ENCODE measurements around the gene TBC1D4. TPM values are rescaled to one million over a fixed set of nuclear protein-coding genes. Genes with fewer than 3 reads are reported as not detected.

TBC1D4 gene
- total and polyA plus RNA-seq, 9 of the 15 experiments (the other 6 are each of a cell fraction or from before 2014, with no cell fraction given), result 2.8 to 12.3 (median 7.0) TPM

DNA sequence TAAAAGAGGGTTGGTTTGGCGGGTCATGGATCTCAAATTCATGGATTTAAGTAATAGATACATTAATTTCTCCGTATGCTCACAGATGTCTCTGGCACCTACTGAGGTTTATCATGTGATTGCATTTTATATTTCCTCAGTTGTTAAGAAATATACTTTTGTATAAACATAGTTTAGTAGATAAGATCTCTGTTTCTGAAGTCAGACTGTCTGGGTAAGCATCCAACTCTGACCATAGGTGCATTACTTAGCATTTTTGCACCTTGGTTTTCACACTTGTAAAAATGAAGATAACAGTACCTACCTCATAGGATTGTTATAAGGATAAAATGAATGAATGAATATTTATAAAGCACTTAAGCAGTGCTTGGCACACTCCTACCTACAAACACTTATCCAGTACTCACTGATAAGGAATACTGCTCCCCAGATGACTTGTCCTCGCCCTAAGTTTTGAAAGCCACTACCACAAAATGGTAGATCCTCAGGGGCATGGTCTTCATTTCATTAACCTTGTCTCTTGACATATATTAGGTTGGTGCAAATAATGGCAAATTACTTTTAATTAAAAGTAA, 29.2 kb upstream of the TBC1D4 start:
- H3K4me2 ChIP-seq (ENCODE audit: insufficient read depth, low read length), result no peak overlapping the region
- no peaks in the 10 kb centered on the region for H3K9me1 ChIP-seq (ENCODE audit: control insufficient read depth, insufficient read depth, low read length)
- no peaks in the 10 kb centered on the region for H3K79me2 ChIP-seq (ENCODE audit: control insufficient read depth, insufficient read depth, low read length)
- H3K4me3 ChIP-seq, result no peak overlapping the region
- WGBS (ENCODE audit: insufficient coverage, low coverage, missing lambda C conversion rate), result 14% methylated on average over 3 of the region's 3 CpGs
- no peak for DNase-seq (ENCODE audit: extremely low read depth in 1 of 4, low spot score in 3 of 4)
- H3K36me3 ChIP-seq (ENCODE audit: control insufficient read depth, insufficient read depth, low read length), result no peaks in the 10 kb centered on the region
- H3K27ac ChIP-seq (ENCODE audit: extremely low read depth, low read depth, low read length), result no peak overlapping the region
- H2AFZ ChIP-seq (ENCODE audit: low read depth, low read length), result no peak overlapping the region
- no peaks in the 10 kb centered on the region for H3K4me1 ChIP-seq (replicated peaks in 1 of 2; ENCODE audit: control insufficient read depth in 2 of 2, insufficient read depth in 2 of 2, low read length in 2 of 2)
- H4K20me1 ChIP-seq (replicated peaks; ENCODE audit: control insufficient read depth, insufficient read depth, low read length), result no peaks in the 10 kb centered on the region
- in situ Hi-C loops (cut with MboI) (no loop called here), intact Hi-C loops (cut with micrococcal nuclease) (no loop called here)
- H3K9me3 ChIP-seq (replicated peaks; ENCODE audit: control insufficient read depth, insufficient read depth, low read depth, low read length), result no peaks in the 10 kb centered on the region
- no peak for ATAC-seq
- no peak overlapping the region for H3K9ac ChIP-seq (ENCODE audit: insufficient read depth in 1 of 2, low read depth in 2 of 2, low read length in 2 of 2)
- no TSS peak for BruUV-seq (replicated peaks)
- ChIA-PET POLR2A (no interaction called here), CTCF (ENCODE audit: low intra/inter-chr PET ratio) (no interaction called here)
- no peaks in the 10 kb centered on the region for H3K27me3 ChIP-seq (ENCODE audit: control insufficient read depth in 2 of 2, insufficient read depth in 2 of 2, low read length in 2 of 2)
- no peak for FAIRE-seq
- no peak for TF ChIP-seq ZNF699 (CRISPR knock-in tag; IDR thresholded peaks at IDR 0.05; ENCODE audit: insufficient replicate concordance)
- TF ChIP-seq ETV5 (CRISPR knock-in tag; IDR thresholded peaks at IDR 0.05; ENCODE audit: low read depth), result no peak
- TF ChIP-seq, protein P1, sequence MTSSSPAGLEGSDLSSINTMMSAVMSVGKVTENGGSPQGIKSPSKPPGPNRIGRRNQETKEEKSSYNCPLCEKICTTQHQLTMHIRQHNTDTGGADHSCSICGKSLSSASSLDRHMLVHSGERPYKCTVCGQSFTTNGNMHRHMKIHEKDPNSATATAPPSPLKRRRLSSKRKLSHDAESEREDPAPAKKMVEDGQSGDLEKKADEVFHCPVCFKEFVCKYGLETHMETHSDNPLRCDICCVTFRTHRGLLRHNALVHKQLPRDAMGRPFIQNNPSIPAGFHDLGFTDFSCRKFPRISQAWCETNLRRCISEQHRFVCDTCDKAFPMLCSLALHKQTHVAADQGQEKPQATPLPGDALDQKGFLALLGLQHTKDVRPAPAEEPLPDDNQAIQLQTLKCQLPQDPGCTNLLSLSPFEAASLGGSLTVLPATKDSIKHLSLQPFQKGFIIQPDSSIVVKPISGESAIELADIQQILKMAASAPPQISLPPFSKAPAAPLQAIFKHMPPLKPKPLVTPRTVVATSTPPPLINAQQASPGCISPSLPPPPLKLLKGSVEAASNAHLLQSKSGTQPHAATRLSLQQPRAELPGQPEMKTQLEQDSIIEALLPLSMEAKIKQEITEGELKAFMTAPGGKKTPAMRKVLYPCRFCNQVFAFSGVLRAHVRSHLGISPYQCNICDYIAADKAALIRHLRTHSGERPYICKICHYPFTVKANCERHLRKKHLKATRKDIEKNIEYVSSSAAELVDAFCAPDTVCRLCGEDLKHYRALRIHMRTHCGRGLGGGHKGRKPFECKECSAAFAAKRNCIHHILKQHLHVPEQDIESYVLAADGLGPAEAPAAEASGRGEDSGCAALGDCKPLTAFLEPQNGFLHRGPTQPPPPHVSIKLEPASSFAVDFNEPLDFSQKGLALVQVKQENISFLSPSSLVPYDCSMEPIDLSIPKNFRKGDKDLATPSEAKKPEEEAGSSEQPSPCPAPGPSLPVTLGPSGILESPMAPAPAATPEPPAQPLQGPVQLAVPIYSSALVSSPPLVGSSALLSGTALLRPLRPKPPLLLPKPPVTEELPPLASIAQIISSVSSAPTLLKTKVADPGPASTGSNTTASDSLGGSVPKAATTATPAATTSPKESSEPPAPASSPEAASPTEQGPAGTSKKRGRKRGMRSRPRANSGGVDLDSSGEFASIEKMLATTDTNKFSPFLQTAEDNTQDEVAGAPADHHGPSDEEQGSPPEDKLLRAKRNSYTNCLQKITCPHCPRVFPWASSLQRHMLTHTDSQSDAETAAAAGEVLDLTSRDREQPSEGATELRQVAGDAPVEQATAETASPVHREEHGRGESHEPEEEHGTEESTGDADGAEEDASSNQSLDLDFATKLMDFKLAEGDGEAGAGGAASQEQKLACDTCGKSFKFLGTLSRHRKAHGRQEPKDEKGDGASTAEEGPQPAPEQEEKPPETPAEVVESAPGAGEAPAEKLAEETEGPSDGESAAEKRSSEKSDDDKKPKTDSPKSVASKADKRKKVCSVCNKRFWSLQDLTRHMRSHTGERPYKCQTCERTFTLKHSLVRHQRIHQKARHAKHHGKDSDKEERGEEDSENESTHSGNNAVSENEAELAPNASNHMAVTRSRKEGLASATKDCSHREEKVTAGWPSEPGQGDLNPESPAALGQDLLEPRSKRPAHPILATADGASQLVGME (CRISPR knock-in tag; IDR thresholded peaks at IDR 0.05), result no peak
- TF ChIP-seq ZNF408 (CRISPR knock-in tag; IDR thresholded peaks at IDR 0.05; ENCODE audit: low read depth), result no peak
- TF ChIP-seq, protein P2, sequence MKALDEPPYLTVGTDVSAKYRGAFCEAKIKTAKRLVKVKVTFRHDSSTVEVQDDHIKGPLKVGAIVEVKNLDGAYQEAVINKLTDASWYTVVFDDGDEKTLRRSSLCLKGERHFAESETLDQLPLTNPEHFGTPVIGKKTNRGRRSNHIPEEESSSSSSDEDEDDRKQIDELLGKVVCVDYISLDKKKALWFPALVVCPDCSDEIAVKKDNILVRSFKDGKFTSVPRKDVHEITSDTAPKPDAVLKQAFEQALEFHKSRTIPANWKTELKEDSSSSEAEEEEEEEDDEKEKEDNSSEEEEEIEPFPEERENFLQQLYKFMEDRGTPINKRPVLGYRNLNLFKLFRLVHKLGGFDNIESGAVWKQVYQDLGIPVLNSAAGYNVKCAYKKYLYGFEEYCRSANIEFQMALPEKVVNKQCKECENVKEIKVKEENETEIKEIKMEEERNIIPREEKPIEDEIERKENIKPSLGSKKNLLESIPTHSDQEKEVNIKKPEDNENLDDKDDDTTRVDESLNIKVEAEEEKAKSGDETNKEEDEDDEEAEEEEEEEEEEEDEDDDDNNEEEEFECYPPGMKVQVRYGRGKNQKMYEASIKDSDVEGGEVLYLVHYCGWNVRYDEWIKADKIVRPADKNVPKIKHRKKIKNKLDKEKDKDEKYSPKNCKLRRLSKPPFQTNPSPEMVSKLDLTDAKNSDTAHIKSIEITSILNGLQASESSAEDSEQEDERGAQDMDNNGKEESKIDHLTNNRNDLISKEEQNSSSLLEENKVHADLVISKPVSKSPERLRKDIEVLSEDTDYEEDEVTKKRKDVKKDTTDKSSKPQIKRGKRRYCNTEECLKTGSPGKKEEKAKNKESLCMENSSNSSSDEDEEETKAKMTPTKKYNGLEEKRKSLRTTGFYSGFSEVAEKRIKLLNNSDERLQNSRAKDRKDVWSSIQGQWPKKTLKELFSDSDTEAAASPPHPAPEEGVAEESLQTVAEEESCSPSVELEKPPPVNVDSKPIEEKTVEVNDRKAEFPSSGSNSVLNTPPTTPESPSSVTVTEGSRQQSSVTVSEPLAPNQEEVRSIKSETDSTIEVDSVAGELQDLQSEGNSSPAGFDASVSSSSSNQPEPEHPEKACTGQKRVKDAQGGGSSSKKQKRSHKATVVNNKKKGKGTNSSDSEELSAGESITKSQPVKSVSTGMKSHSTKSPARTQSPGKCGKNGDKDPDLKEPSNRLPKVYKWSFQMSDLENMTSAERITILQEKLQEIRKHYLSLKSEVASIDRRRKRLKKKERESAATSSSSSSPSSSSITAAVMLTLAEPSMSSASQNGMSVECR (CRISPR knock-in tag; IDR thresholded peaks at IDR 0.05), result no peak
- TF ChIP-seq NCOA2 (IDR thresholded peaks at IDR 0.05; ENCODE audit: partially characterized antibody in 2 of 2), result no peak
- TF ChIP-seq ZNF830 (CRISPR knock-in tag; IDR thresholded peaks at IDR 0.05), result no peak
- no peak for TF ChIP-seq FUS (optimal IDR thresholded peaks at IDR 0.05; ENCODE audit: low read depth, low read length)
- no peak for TF ChIP-seq HDGF (IDR thresholded peaks at IDR 0.05)
- TF ChIP-seq, protein P3, sequence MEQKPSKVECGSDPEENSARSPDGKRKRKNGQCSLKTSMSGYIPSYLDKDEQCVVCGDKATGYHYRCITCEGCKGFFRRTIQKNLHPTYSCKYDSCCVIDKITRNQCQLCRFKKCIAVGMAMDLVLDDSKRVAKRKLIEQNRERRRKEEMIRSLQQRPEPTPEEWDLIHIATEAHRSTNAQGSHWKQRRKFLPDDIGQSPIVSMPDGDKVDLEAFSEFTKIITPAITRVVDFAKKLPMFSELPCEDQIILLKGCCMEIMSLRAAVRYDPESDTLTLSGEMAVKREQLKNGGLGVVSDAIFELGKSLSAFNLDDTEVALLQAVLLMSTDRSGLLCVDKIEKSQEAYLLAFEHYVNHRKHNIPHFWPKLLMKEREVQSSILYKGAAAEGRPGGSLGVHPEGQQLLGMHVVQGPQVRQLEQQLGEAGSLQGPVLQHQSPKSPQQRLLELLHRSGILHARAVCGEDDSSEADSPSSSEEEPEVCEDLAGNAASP (IDR thresholded peaks at IDR 0.05), result no peak
- no peak for TF ChIP-seq ZNF24 (IDR thresholded peaks at IDR 0.05)
- TF ChIP-seq MCM2 (IDR thresholded peaks at IDR 0.05; ENCODE audit: low read depth), result no peak
- TF ChIP-seq LEF1 (IDR thresholded peaks at IDR 0.05), result no peak

All from K562 (cell line).